Activated CD4-positive, alpha-beta T cell treated with anti-CD3 and anti-CD28 coated beads for 48 hours (primary cell): Measurements from ENCODE around the gene RASAL2.

Experiments used
- DNase-seq: peaks from one replicate; pipeline ENCODE4 v3.0.0-alpha.2; 2020

The RASAL2 gene

DNA sequence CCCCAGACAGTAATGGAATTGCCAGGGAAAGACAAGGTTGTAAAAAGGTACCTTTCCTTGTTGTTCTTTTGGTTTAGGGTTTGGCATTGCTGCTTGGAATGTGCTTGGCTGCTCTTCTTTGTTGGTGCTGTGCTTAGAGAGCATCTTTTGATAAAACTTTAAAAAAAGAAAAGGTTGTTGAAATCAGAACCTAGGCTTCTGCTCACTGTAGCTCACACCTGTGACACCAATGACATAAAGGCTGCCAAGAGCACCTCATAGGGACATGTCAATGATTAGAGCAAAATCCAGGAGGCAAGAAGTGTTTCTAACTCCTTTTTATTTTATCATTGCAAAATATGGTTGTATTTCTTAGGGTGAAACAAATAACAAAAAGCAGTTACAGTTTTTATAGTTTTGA is 373.9 kb downstream of the RASAL2 start:
- DNase-seq, result no peak

DNA sequence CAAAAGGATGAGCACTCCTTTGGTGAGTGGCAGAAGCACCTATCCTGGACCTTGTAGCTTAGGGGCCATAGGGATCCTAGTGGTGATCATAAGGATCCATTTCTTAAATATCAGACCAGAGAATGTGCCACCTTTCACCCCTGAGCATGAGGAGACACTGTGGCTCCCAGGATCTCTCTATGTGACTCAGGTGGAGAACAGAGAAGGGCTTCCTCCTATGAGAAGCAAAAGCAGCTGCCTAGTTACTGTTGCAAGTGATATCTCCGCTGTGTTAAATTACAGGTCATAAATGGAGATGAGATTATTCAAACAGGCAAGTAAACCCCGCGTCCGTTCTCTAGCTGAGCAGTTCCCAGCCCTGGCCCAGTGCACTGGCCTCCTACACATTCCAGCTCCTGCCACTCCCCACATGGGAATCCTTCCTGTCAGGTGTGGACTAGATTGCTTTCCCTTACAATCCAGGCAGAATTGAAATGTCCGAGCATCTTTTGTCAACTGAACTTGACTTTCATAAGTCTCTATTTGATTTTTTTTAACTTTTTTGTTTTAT is 376.6 kb downstream of the RASAL2 start:
- no peak for DNase-seq

DNA sequence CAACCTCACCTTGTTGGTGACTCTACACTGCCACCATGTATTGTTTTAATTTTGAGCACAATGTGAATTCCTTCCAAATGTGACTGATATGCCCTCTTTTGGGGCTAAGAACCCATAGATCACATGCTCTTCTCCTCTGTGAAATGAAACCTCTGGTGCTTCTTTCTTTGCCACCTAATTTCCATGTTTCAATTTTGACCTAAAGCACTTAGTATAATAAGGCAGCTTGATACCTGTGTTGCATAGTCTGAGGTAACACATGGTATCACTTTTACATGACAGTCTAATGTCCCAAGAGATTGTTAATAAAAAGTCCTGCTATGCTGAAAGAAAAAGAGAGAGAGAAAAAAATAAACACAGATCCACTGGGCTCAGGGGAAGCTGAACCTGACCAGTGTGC is 378.6 kb downstream of the RASAL2 start:
- DNase-seq, result no peak

DNA sequence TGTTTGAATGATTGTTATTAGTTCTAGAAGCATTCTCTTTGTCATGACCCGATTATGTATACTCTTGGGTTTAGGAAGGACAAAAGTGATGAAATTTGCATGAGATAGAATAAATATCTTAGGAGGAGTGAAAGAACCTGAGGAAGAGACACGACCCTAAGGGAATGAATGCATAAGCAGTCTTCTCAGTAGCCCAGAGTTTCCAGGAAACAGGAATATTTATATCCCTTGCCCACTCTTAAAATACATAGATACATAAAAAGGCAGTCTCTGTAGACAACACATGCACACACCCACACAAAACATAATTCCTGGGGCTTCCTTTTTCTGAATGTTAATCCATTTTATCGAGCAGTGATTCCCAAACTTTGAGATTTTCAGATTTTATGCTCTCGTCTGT is 383.5 kb downstream of the RASAL2 start:
- DNase-seq, result no peak

DNA sequence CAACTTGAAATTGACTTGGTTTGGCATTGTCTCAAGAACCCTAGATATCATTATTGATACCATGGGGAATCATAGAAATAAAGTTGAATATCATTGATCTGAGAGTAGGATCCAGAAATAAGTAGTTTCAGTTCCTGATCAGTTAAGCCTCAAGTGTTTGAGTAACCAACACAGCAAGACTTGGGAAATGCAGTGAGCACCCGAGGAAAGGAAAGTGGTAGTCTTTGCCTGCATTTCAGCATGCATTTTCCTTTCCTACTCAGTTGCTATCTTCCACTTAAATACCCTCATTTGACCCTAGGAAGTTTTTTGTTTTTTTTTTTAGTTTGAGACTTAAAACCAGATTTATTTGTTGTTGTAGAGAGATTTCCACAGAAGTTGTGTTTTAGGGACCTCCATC is 383.9 kb downstream of the RASAL2 start:
- no peak for DNase-seq

DNA sequence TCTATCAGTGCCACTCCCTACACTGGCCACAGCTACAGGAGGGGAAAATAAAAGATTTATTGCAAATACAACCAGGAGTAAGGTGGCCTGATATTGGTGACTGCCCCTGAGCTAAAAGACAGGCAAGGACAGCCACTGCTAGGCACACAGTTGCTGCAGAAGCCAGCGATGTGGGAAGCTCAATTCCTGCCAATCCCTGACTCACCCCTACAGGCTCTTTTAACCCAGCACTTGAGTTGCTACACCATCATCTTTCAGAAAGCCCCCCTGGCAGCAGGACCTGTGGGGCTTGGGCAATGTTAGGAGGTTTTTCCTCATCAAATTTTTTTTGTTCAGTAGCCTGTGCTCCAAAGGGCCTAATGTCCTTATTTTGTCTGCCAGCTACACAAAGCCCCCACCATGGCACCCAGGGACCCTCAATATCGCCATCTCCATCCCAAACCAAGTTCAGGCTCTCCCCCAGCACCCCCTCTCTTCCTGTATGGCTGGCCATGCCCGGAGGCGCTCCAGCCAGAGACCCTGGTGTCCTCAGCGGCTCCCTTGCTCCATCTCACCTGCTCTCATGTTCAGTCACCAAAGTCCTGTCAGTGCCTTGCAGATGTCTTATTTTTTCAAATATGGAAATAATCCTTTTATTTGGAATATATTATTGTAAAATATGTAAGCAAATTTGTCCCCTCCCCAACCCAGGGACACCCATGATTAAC is 389.5 kb downstream of the RASAL2 start:
- DNase-seq, result no peak

DNA sequence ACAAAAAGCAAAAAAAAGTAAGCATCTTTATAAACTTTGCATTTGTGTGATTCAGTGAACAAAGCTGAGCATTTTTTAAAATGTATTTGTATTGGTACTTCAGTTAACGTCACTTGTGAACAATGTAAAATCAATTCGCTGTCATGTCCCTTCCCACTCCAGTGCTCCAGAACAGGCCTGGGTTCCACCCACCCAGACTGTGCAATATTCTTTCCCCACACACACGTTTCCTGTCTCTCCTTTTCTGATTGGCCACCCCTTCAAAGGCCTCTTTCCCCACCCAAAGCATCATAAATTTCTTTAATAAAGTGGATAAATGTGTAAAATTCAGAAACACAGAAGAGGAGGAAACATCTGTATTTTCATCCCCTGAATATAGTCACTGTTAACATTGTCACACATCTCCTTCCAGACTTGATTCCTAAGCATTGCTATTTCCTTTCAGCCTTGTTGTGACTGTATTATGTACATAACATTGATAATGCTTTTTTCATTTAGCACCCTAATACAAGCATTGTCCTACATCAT is 390.9 kb downstream of the RASAL2 start:
- DNase-seq, result no peak

DNA sequence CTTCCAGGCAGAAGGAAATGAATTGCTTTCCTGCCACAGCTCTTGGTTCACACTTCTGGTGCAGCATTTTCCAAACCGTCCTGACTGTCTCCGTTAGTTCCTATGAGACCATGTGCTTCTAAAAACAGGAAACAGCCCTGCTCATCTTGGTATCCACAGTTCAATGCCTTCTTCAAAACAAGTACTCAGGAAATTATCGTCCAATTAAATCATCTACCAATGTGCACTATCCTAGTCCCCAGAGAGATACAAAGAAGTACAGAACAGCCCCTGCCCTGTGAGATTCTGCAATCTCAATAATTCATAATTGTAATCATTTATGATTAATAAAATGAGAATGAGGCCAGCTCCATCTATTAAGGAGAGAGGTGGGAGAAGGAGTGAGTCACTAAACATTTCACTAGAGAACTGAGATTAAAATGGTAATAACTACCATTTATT is 391.7 kb downstream of the RASAL2 start:
- no peak for DNase-seq

DNA sequence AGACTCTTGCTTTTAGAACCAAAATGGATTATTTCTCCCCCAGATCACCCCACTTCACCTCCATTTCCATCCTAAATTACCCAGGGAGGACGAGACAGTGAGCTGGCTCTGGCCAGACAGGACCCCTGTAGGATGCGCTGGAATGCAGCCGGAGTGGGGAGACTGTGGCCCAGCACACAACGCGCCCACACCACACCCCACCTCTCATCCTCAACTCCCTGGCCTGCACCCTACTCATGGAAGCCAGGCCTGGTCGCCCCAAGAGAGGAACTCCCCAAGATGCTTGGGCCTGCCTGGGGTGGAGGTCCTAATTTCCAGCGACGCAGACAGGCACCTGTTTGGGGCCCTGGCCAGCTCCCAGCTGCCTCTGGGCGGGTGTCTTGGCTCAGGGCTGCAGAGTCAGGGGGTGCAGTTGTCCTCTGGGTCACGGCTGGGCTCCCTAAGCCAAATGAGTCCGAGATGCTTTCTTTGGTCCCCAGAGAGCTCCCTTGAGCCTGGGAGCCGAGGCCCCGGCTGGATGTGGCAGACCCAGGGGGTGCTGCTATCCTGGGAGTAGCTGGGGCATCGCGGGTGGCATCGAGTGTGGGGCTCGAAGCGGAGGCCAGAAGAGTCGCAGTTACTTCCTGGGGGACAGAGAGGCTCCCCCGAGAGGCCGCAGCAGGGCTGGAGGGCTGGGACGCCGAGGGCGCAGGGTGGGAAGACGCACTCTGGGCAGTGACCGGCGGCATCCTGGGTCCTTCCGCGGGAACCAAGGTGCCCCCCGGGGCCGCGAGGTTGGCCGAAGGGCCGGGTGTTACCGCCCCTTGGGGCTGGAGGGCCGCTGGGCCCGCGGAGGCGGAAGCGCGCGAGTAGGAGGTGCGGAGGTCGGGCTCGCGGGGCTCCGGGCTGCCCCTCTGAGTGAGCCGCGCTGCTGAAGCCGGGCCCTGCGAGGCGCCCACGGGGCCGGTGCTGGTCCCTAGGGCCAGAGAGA is 392.5 kb downstream of the RASAL2 start:
- DNase-seq, result no peak

DNA sequence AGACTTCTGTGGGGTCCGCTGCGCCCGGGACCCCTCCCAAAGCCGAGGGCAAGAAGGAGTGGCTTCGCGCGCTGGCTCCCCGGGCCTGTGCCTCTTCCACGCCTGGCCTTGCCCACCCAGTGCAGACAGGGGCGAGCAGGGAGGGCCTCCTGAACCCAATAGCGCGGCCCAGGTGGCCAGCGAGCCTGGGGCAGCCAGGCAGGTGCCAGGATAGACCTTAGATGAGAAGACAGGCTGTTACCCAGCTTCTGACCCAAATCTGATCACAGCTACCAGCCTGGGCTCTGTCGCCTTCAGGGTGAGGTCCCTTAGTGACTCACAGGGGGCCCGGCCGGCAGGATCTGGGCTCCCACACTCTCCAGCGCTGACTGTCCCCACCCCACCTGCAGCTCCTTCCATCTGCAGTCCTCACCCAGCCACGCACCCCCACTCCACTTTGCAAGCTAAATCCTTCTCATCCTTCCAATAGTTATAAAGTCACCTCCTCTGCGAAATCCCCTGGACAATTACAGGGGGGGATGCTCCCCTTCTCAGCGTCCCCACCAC is 393.2 kb downstream of the RASAL2 start:
- DNase-seq, result no peak

DNA sequence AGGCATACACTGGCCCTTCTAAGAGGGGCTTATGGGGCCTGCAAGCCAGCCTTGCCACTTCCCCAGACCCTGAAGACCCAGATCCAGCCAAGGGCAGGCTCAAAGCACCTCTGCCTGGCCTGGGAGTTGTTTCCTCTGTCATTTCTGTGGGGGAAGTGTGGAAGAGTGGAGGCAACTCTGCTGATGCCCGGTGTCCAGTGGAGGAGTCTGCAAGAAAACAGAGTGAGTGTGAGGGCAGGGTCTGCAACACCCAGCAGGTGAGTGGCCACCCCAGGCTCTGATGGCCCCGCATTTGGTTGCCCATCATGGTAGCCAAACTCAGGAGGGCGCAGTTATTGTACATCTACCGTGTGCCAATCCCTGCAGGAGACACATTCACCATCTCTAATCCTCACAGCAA is 394.5 kb downstream of the RASAL2 start:
- no peak for DNase-seq

DNA sequence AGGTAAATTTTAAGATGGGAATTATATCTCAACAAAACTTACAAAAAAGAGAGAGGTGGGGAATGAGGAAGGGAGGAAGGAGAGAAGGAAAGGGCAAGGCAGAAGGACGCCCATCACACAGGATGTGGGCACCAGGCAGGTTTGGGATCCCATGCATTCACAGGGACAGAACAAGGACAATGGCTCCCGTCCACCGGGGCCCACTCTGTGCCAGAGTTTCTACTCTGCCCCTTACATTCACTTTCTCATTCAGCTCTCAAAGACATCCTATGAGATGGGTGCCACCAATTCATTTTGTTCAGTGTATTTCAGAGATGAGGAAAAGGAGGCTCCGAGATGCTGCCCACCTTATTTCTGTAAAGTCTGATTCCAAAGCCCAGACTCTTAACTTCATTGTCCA is 395.5 kb downstream of the RASAL2 start:
- no peak for DNase-seq

DNA sequence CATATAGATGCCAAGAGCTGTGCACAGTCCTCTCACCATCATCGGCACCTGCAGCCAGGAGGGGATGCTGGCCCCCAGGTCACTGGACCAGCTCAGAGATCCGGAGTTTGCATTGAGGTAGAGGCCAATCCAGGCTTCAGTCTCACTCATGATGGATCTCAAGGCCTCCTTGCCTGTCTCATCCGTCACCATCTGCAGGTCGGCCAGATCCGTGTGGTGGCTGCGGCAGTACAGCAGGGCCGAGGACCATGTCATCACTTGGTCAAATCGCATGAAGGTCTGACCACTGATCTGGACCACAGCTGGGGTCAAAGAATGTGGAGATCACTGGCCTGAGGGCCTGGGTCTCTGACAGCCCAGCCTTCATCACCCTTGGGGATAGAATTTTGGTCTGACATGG is 396.2 kb downstream of the RASAL2 start:
- no peak for DNase-seq

DNA sequence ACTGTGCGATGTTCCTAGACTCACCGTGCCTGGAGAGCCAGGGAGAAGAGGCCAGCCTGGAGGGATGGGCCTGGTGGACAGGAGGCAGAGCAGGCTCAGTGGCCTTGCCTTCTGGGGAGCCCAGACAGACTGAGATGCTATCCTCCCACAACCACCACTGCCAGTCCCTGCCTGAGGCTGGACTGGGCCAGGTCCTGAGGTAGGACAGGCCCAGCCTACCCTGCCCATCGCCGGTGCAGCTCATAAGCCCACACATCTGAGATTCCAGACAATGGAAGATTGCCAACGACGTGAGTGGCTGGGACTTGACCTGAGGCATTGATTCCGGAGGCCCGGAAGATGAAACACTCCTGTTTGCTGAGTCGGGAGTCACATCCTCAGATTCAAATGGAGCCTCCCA is 397.1 kb downstream of the RASAL2 start:
- no peak for DNase-seq

DNA sequence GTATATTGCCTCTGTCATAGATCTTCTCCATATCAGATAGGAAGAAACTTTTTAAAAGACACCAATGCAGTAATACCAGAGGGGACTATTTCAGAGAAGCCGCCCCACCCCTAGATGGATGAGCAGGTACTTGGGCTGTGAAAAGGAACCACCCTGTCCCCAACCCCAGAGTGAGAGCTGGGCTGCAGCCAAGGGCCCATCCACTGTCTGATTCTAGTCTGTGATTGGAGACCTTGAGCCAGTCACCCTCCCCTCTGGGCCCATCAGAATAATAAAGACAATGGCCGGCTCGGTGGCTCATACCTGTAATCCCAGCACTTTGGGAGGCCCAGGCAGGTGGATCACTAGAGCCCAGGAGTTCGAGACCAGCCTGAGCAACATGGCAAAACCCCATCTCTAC is 397.8 kb downstream of the RASAL2 start:
- DNase-seq, result no peak

DNA sequence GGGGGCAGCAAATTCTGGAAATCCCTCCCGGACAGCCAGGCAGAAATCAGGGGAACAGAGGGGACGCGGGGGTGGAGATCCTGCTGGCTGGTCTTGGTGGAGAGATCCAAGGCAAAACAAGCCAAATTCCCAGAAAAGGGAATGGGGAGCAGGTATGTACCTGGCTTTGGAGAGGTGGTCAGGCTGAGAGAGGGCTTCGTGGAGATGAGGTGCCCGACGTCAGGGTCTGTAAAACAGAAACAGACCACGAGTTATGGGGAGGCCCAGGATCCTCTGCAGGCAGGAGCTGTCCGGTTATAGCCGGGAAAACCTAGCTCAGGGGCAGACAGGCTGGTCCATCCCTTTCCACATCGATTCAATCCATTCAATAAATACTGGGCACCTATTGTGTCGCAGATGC is 398.4 kb downstream of the RASAL2 start:
- no peak for DNase-seq

DNA sequence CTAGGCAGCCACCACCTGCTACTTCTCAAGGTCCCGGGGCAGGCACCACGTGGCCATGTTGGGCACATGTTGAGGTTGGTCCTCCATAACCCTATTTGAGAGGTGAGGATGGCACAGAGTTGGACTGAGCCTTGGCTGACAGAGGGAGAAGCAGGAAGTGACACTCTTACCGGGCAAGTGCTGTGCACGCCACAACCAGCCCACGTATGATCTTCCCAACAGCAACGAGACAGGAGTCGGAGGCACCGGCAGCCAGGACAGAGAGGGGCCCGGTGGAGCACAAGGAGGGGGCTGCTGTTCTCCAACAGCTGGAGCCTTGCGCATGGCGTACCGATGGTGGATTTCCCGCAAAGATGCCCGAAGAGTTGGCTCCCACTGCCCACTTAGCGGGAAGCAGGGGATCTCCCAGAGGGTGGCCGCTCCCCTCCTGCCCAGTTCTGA is 399.4 kb downstream of the RASAL2 start:
- no peak for DNase-seq

DNA sequence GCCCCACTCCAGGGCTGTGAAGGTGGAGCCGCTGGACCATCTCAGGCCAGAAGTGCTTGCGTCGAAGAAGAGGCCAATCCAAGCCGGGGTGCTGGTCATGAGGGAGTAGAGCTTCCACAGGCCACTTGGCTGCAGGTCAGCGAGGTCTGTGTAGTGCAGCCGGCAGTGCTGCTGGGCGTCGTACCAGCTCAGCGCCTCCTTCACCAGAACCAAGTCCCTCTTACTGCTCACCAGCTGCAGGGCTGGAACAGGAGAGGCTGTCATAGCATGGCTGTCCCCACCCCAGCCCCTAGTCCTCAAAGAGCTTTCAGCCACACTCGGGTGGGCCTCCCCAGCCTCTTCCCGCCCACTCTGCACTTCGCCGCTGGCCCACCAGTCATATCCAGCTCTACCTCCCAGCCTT is 400.7 kb downstream of the RASAL2 start:
- no peak for DNase-seq

DNA sequence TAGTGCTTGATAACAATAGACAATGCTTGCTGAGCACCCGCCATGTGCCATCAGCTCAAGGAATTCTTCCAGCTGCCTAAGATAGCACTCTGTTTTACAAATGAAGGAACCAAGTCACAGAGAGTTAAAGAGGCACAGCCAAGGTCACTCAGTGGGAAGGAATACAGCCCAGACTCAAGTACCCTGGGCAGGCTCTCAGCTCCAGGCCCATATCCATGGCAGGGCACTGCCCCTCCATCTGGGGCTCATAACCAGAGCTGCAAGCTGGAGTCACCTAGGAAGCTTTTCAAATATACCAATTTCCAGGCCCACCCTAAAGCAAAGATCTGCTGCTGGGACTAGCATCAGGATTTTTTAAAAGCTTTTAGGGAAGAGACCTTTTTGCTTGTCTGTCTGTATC is 401.3 kb downstream of the RASAL2 start:
- DNase-seq, result no peak

DNA sequence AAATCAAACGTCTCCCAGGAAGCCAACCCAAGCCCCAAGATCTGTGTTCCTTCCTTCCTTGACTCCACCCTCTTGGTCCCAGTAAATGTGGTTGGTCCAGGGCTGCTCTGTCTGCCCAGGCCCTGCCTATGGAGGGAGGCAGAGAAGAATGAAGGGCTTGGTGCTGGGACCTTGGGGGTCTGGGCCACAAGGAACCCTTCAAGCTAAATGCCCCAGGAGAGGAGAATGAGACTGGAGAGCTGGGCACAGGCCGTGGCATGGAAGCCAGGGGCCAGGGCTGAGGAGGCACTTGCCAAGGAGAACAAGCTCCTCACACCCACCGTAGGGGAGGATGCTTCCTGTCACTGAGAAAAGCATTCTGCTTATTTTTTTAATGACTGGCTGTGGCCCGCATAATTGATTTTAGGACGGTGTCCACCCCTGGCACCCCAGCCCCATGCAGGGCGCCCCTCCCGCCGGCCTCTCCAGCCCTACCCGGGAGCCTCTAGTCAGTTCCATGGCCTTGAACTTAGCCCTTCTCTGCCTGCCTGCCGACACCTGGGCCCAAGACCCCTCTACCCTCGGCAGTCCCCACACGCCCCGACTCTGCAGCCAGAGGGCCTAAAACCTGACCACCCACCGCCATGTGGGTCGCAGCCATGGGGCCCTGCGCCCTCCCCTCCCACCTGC is 402.0 kb downstream of the RASAL2 start:
- DNase-seq, result no peak

DNA sequence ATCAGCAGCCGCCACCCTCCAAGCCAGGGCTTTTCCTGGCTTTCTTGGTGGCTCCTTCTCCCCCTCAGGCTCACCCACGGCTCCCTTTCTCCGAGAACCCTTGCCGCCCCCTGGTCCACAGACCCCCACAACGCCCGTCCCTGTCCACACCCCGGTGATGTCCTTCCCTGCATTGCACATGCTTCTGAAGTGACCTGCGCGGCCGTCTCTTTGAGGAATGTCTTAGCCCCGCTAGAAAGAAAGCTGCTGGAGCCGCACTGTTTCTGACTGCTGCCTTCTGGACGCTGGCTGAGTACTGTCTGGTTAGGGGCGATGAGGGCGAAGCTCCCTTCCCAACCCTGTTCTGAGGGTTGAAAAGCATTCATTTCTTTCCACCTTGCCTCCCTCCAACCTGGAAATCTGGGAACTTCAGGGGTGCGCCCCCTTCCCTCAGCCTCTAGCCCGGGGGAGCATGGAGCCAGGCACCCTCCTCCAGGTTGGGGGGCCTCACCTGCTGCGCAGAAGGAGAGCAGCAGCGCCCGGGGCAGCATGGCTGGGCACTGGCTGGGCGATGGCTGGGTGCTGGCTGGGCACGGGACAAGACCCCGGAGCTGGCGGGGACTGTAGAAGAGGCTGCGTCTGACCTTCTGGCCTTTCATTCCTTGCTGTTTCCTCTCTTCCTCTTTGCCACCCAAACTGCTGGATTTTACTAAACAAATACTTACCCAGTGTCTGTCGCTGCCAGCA is 402.7 kb downstream of the RASAL2 start, which contains the start of gene CLEC20A:
CLEC20A (minus strand) TSS at position 555 of the 726 bp plus-strand sequence; CDS start at position 530, 25 bp downstream.
- DNase-seq, result no peak
